HG02884 (cell line): ENCODE measurements around the gene RXFP3.

Experiments used
- ATAC-seq: cut with Tn5 transposase; IDR thresholded peaks from one replicate; pipeline ENCODE4 v1.9.1; 2021; ENCODE audit warnings: mild to moderate bottlenecking, moderate library complexity; ENCODE audit not compliant: unreplicated experiment

RXFP3 gene

GRCh38 chr5:33976307-33976706 is 40.1 kb downstream of the RXFP3 start:
- no peak for ATAC-seq

DNA sequence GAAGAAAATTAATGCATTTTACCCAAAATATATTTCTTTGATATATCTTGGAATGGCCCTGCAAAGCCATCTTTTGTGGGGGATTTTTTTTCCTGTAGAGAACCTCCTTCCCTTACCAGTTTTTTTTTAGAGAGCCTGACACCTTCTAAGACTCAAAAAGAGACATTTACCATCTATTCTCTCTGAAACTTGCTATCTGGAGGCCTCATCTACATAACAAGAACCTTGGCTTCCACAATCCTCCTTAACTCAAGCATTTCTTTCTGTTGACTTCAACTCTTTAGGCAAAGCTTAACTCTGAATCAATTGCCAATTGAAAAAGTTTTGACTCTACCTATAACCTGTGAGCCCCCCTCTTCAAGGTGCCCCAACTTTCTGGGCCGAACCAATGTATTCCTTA is 42.1 kb downstream of the RXFP3 start:
- no peak for ATAC-seq

DNA sequence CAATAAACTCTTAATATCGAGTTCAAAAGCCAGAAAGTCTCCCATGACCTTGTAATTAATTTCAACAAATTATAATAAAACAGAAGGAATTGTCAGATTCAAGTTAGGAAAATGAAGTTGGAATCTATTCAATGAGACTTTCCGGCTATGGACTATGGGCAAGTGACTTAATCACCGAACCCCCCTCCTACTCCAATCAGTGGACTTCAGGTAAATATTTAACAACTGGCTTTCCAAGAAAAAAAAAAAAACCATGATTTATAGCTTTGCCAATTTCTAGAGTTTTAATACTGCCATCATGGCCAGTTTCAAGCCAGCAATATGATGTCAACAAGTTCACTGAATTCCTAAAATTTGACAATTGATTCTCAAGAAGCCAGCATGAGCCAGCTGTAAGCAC is 43.8 kb downstream of the RXFP3 start:
- ATAC-seq: no peak

DNA sequence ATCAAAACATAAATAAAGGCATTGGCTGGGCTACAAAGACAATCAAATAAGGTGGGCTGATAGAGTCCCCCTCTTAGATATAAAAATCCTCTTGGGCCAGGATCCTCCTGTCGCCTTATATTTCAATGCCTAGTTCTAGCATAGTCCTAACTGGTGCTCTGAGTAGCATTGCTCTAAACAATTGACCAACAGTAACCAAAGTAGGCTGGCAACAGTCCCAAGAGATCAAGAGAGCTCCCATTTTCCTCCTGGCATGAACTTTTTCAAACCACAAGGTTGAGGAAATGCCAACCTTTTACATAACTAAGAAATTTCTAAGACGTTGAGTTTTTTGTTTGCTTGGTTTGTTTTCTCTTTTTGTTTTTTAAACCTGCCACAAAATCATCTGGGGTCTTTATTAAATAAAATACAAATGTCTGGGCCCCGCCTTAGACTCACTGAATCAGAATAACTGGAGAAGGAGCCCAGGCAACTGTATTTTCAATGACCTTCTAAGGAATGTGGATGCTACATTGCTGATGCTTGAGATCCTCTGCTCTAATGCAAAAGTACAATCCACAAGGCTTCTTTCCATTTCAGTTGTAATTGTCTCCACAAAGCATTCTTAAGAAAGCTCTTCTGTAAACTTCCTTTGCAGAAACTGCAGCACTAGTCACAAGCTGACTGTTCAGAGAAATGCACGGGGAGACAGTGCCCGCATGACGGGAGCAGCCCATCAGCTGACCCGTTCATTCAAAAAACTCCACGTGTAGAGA is 45.4 kb downstream of the RXFP3 start:
- ATAC-seq: no peak

DNA sequence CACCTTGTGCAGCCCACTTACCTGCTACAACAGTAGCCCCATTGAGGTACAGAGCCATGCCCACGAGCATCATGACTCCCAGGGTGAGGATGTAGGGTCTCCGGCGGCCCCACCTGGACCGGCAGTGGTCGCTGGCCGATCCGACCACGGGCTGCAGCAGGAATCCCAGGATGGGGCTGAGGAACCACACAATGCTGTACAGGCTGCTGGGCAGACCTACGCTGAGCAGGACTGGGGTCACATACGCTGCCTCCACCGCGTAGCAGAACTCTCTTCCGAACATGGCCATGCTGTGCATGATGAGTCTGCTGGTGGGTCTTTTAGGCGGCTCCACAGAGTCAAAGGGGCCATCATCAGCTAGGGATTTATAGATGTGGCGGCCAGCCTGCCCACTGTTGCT is 48.0 kb downstream of the RXFP3 start:
- no peak for ATAC-seq

GRCh38 chr5:33984671-33985124 is 48.5 kb downstream of the RXFP3 start, which contains the start of gene SLC45A2:
SLC45A2 (minus strand) TSS chr5:33984693; CDS start chr5:33984583, 110 bp downstream.
- ATAC-seq: no peak

GRCh38 chr5:33985447-33985846 is 49.3 kb downstream of the RXFP3 start:
- no peak for ATAC-seq
